CD4-positive, alpha-beta T cell treated with Interferon gamma for 1 hour (primary cell): ENCODE results near the gene DDI2.

Experiments used
- DNase-seq: peaks from one replicate; pipeline ENCODE4 v3.0.0-alpha.2; 2020

The DDI2 gene

DNA sequence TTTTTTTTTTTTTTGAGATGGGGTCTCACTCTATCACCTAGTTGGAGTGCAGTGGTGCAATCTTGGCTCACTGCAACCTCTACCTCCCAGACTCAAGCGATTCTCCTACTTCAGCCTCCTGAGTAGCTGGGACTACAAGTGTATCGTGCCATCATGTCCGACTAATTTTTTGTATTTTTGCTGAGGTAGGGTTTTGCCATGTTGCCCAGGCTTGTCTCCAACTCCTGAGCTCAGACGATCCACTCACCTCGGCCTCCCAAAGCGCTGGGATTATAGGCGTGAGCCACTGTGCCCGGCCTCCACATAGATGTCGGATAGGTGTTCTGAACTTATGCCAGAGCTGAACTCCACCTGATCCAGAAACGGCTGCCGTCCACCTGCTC is 87.9 kb downstream of the DDI2 start:
- no peak for DNase-seq

- DNase-seq = no peak
Measured at GRCh38 chr1:15706751-15707150, 89.5 kb downstream of the DDI2 start.

DNA sequence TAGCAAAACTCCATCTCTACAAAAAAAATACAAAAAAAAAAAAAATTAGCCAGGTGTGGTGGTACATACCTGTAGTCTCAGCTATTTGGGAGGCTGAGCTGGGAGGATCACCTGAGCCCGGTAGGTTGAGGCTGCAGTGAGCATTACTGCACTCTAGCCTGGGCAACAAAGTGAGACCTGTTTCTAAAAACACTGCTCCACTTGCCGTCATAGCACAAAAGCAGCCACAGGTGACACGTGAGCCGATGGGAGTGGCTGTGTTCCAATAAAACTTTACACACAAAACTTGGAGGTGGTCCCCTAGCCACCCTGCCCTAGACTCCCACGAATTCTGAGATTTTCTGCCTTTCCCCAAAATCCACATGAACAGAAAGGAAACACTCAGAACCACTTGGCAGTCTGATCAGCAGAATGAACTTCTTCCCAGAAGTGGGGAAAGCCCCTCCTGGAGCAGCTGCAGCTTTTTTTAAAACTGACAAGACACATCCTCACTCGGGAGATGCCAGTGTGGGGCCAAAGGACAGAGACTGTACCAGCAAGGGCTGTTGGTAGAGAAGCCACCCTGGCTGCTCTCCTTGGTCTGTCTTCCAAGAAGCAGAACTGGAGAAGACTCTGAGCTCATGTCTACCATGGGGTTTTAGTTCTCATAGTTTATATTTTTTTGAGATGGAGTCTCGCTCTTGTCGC is 90.1 kb downstream of the DDI2 start:
- no peak for DNase-seq

DNA sequence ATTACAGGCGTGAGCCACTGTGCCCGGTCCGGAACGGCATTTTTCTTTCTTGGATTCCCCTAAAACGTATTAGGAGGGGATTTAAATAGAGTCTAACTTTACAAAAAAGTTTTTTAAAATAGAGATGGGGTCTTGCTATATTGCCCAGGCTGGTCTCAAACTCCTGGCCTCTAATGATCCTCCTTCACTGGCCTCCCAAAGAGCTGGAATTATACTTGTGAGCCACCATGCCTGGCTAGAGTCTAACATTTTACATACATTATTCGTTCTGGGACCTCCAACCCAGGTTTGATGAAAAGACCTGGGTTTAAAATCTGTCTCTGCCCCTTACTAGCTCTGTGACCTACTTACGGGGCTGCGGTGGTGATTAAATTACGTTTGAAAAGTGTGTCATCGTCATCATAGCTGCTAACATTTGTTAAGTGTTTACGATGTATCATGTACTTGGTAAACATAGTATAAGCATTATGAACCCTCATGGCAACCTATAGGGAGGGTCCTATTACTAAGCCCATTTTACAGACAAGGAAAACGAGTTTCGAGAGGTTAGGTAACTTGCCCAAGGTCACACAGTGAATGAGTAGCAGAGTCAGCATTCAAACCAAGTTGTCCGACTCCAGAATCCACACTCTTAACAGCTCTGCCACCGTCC is 91.4 kb downstream of the DDI2 start:
- DNase-seq = no peak

GRCh38 chr1:15709226-15709625 is 92.0 kb downstream of the DDI2 start:
- DNase-seq = no peak

DNA sequence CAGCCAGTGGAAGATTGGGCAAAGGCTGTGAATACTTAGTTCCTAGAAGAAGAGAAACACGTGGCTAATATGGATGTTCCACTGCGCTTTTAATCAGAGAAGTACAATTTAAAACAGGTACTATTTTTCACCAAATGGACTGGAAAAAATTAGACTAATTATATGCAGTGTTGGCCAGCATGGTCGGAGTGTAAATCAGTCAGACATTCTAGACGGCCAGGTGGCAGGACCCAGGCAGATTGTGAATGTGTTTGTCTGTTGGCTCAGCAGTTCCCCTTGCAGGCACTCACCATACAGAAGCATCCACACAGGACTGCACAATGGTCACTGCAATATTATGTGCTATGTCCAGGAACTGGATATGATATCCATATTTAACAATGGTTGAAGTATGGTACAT is 94.9 kb downstream of the DDI2 start:
- DNase-seq = no peak

DNA sequence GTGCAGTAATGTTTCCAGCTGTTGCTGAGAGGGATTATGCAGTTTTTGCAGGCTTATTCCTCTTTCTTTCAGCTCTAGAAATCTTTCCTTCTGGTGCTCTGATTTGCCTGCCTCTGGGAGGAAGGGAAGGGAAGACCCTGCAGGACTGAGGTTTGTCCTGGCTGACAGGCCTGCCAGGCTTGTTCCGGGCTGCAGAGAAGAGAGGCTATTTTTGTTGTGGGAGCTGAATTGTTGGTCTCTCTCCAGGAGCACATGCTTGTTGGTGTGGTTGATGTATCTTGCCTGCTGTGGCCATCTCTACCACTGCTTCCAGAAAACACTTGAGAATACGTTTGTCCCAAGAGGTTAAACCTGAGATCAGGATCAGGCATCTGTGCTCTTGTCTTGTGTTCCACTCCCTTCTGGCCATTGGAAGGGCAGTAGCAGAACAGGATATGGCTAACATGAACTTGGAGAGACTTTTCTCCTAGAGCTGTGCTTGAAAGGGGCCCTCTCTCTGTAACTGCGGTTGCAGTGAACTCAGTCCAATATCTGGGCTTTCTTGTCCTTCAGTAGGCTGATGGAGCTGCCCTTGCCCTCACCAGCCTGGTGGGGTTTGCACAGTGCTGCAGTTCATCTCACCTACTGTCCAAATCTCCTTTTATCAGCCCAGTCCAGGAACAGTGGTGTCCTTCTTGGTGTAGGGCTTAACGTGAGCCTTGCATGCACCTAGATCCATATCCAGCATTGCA is 97.3 kb downstream of the DDI2 start:
- no peak for DNase-seq

GRCh38 chr1:15717418-15718125 is 100.3 kb downstream of the DDI2 start:
- DNase-seq = no peak

DNA sequence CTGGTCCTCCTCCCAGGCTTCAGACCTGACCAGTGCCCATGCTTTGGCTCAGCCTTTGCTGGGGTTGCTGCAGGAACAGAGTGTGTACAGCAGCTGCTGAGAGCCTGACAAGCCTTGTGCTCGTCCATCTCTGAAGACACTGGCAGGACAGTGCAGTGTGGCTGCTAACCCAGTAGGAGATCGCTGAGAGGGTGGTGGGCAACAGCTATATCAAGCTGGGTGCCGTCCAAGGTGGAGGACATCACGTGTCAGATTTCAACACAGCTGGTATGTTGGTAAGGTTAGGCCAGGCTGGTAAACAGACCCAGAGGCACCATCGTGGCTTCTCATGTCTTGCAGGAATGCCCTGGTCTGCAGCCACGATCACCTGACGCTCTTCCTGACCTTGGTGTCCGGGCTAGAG is 100.9 kb downstream of the DDI2 start:
- DNase-seq = no peak
